Dedifferentiated amniotic fluid mesenchymal stem cell (primary cell): ENCODE measurements around the gene WDR91.

Experiments
- DNase-seq: peaks from one replicate; pipeline ENCODE4 v3.0.0-alpha.2; 2016; ENCODE audit errors: extremely low spot score

Gene WDR91

GRCh38 chr7:135160858-135161653, 50.3 kb downstream of the WDR91 start:
- no peak for DNase-seq

- no peak for DNase-seq
Measured at GRCh38 chr7:135160098-135160857, 51.0 kb downstream of the WDR91 start.

- no peak for DNase-seq
Measured at GRCh38 chr7:135159359-135160085, 51.8 kb downstream of the WDR91 start.

GRCh38 chr7:135158874-135159273, 52.5 kb downstream of the WDR91 start:
- no peak for DNase-seq

- no peak for DNase-seq
Measured at GRCh38 chr7:135158141-135158655, 53.1 kb downstream of the WDR91 start.

- no peak for DNase-seq
Measured at GRCh38 chr7:135156290-135156689, 55.0 kb downstream of the WDR91 start.

GRCh38 chr7:135154734-135155133, 56.6 kb downstream of the WDR91 start:
- DNase-seq: no peak

GRCh38 chr7:135152442-135152841, 58.9 kb downstream of the WDR91 start:
- no peak for DNase-seq

- no peak for DNase-seq
Measured at GRCh38 chr7:135151533-135151932, 59.8 kb downstream of the WDR91 start.

GRCh38 chr7:135151132-135151531, 60.2 kb downstream of the WDR91 start:
- DNase-seq: no peak

GRCh38 chr7:135150072-135150782, 61.1 kb downstream of the WDR91 start:
- no peak for DNase-seq

- no peak for DNase-seq
Measured at GRCh38 chr7:135147899-135148721, 63.2 kb downstream of the WDR91 start, which contains the start of gene TMEM140. Gene TMEM140 (plus strand): TSS chr7:135148072. CDS start chr7:135164442, 16,370 bp downstream.

- DNase-seq: no peak
Measured at GRCh38 chr7:135147341-135147898, 63.9 kb downstream of the WDR91 start.

- DNase-seq: no peak
Measured at GRCh38 chr7:135143885-135144668, 67.2 kb downstream of the WDR91 start.
